ENCODE data around the gene PPP4R1.
A peak's percentile ranks its signal among the peaks of the same experiment; 100 is the strongest.

GRCh38 chr18:9575558-9575957 is 38.8 kb downstream of the PPP4R1 start:
- peak; percentile 66 to 88 (median 87) for TF ChIP-seq CTCF (IDR thresholded peaks at IDR 0.05 in 2 of 3, conservative IDR thresholded peaks at IDR 0.05 in 1 of 3; ENCODE audit: borderline replicate concordance in 1 of 3, insufficient read depth in 1 of 3, low read depth in 2 of 3, low read length in 2 of 3)
- TF ChIP-seq, protein P1, sequence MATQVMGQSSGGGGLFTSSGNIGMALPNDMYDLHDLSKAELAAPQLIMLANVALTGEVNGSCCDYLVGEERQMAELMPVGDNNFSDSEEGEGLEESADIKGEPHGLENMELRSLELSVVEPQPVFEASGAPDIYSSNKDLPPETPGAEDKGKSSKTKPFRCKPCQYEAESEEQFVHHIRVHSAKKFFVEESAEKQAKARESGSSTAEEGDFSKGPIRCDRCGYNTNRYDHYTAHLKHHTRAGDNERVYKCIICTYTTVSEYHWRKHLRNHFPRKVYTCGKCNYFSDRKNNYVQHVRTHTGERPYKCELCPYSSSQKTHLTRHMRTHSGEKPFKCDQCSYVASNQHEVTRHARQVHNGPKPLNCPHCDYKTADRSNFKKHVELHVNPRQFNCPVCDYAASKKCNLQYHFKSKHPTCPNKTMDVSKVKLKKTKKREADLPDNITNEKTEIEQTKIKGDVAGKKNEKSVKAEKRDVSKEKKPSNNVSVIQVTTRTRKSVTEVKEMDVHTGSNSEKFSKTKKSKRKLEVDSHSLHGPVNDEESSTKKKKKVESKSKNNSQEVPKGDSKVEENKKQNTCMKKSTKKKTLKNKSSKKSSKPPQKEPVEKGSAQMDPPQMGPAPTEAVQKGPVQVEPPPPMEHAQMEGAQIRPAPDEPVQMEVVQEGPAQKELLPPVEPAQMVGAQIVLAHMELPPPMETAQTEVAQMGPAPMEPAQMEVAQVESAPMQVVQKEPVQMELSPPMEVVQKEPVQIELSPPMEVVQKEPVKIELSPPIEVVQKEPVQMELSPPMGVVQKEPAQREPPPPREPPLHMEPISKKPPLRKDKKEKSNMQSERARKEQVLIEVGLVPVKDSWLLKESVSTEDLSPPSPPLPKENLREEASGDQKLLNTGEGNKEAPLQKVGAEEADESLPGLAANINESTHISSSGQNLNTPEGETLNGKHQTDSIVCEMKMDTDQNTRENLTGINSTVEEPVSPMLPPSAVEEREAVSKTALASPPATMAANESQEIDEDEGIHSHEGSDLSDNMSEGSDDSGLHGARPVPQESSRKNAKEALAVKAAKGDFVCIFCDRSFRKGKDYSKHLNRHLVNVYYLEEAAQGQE (IDR thresholded peaks at IDR 0.05; ENCODE audit: low read depth) = no peak
- no peak for TF ChIP-seq ATF3 (IDR thresholded peaks at IDR 0.05)

All from HCT116 (cell line).